Measurements from ENCODE around the gene PAPPA2. TPM values are rescaled to one million over a fixed set of nuclear protein-coding genes. Genes with fewer than 3 reads are reported as not detected.

Gene PAPPA2
- total RNA-seq, 1 donor, result 7.0 TPM

- H3K4me3 ChIP-seq (ENCODE audit: low read depth, low read length), result no peak overlapping the region
- no peak for TF ChIP-seq CTCF (IDR thresholded peaks at IDR 0.05; ENCODE audit: insufficient read depth, low read length)
- no peak for DNase-seq (ENCODE audit: low read depth)
These were observed 73.6 kb downstream of the PAPPA2 start for GRCh38 chr1:176536588-176536987.

- TF ChIP-seq CTCF (IDR thresholded peaks at IDR 0.05; ENCODE audit: insufficient read depth, low read length), result no peak
- H3K4me3 ChIP-seq (ENCODE audit: low read depth, low read length), result no peak overlapping the region
- no peak for DNase-seq (ENCODE audit: low read depth)
These were observed 76.0 kb downstream of the PAPPA2 start for GRCh38 chr1:176539018-176539417.

GRCh38 chr1:176540428-176540827 is 77.5 kb downstream of the PAPPA2 start:
- no peak overlapping the region for H3K4me3 ChIP-seq (ENCODE audit: low read depth, low read length)
- no peak for TF ChIP-seq CTCF (IDR thresholded peaks at IDR 0.05; ENCODE audit: insufficient read depth, low read length)
- no peak for DNase-seq (ENCODE audit: low read depth)

- no peak overlapping the region for H3K4me3 ChIP-seq (ENCODE audit: low read depth, low read length)
- TF ChIP-seq CTCF (IDR thresholded peaks at IDR 0.05; ENCODE audit: insufficient read depth, low read length), result no peak
- DNase-seq (ENCODE audit: low read depth), result peak; percentile 4
These were observed 78.7 kb downstream of the PAPPA2 start for GRCh38 chr1:176541663-176542062.

GRCh38 chr1:176542352-176542751 is 79.4 kb downstream of the PAPPA2 start:
- no peak for DNase-seq (ENCODE audit: low read depth)
- H3K4me3 ChIP-seq (ENCODE audit: low read depth, low read length), result no peak overlapping the region
- TF ChIP-seq CTCF (IDR thresholded peaks at IDR 0.05; ENCODE audit: insufficient read depth, low read length), result no peak

- DNase-seq (ENCODE audit: low read depth), result no peak
- no peak overlapping the region for H3K4me3 ChIP-seq (ENCODE audit: low read depth, low read length)
- TF ChIP-seq CTCF (IDR thresholded peaks at IDR 0.05; ENCODE audit: insufficient read depth, low read length), result no peak
These were observed 80.6 kb downstream of the PAPPA2 start for GRCh38 chr1:176543360-176544129.

Data from fibroblast of the aortic adventitia (primary cell).